ENCODE measurements around the gene UCKL1.
"Not testable (repeated sequence)": the region's sequence is repeated elsewhere in the genome, so short reads cannot be mapped to it uniquely, and the experiment has no call there.

The UCKL1 gene

DNA sequence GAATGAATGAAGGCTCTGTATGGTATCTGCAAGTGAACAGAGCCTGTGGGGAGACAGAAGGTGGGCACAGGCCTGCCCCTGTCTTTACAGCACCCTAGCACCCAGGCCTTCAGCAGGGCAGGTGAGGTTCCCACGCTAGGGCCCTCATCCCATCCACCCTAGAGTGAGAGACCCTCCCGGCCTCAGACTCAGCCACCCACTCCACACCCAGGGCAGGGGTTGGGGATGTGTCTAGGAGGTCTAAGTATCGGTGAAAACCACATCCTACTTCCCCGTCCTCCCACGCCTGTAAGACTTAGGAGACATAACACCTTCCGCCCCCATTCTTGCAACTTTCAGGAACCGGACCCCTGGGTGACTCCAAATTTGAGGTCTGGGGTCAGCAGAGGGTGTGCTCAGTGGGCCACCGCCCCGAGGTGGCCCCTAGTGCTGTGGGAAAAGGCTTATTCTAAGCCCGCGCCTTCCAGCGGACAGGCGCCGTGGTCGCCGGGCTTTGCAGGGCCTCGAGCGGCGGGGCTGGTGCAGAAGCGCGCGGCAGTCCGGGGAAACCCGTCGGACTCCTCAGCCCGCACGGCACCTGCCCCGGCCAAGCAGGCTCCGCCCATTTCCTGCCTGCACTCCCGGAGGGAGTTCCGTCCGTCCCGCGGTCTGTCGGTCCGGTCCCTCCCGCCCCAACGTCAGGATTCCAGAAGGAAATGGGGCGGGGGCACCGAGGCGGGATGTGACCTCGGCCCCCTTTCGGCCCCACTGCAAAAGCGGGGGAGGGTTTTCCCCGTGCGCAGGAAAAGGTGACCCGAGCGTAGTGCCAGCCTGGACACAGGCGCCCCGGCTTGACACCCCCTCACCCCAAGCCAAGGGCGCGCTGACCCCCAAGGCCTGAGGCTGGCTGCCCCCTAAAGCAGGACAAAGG lies 22.4 kb upstream of the UCKL1 start:
- Histone ChIP-seq H3K9ac (ENCODE audit: low read length) (no peak overlapping the region), H3K9me3 (ENCODE audit: control insufficient read depth, low read depth, low read length) (no peaks in the 10 kb centered on the region), H3K27ac (ENCODE audit: low read length) (no peak overlapping the region), H3K36me3 (ENCODE audit: control insufficient read depth, low read depth, low read length) (peaks cover 3% of the 10 kb centered on the region), H3K4me1 (ENCODE audit: control insufficient read depth, low read depth, low read length) (peaks cover 3% of the 10 kb centered on the region), H3K4me3 (ENCODE audit: low read length) (peak overlapping the region; percentile 72), H3K27me3 (ENCODE audit: control insufficient read depth, insufficient read depth, low read length) (peaks cover 14% of the 10 kb centered on the region)

DNA sequence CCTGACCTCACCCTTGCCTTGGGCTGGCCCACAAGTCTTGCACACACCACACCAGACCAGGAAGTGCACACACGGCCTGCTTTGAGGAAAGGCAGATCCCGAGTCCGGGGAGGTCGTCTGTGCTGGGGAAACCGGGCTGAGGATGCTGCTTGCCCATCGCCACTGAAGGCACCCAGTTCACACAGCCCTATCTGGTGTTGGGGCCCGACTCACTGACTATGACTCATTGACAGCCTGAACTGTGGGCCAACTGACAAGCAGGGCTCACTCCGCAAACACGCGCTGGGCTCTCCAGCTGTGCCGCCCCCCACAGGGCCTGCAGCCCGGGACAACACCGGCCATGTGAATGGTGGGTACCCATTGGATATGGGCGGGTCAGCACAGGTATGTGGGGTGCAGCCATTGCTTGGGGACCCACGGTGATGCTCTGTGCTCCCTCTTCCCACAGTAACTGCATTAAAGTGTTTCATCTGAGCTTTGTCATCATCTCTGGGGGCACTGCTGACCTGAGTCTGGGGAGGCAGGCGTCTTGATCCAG lies 21.6 kb upstream of the UCKL1 start:
- no peak overlapping the region for H3K4me3 ChIP-seq (ENCODE audit: low read length)
- H3K36me3 ChIP-seq (ENCODE audit: control insufficient read depth, low read depth, low read length): no peaks in the 10 kb centered on the region
- H3K9ac ChIP-seq (ENCODE audit: low read length): no peak overlapping the region
- H3K4me1 ChIP-seq (ENCODE audit: control insufficient read depth, low read depth, low read length): peaks cover 3% of the 10 kb centered on the region
- H3K27ac ChIP-seq (ENCODE audit: low read length): no peak overlapping the region
- H3K9me3 ChIP-seq (ENCODE audit: control insufficient read depth, low read depth, low read length): no peaks in the 10 kb centered on the region
- H3K27me3 ChIP-seq (ENCODE audit: control insufficient read depth, insufficient read depth, low read length): peaks cover 18% of the 10 kb centered on the region

DNA sequence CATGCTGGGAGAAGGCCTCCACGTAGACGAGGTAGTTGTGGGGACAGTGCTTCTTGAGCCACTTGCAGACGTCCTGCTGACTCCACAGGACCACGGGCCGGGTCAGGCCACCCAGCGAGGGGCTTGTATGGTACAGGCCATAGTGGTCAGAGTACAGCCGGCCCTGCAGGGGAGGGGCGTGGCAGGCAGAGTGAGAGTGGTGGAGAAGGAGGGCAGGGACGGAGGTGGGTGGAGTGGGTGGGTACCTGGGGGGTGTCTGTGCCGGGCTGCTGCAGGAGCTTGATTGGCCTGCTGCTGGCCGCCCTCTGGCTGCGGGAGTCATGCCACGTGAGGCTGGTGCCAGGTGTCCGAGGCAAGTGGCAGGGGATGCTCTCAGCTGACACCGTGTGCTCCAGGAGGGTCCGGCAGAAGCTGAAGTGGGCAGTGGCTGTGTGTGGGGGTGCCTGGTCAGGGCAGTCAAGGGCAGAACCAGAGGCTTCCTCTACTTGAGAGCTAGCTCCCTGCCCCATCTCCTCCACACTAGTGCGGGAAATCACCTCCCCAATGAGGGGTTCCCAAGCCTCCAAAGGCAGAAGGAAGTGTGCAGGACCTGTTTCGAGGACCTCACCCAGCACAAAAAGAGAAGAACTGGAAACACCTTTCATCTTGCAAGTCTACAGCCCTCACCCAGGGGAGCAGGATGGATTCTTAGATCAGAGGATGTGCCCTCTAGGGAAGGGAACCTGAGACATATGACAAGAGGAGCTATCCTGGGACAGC lies 20.9 kb upstream of the UCKL1 start:
- peaks cover 3% of the 10 kb centered on the region for H3K4me1 ChIP-seq (ENCODE audit: control insufficient read depth, low read depth, low read length)
- no peaks in the 10 kb centered on the region for H3K9me3 ChIP-seq (ENCODE audit: control insufficient read depth, low read depth, low read length)
- H3K9ac ChIP-seq (ENCODE audit: low read length): no peak overlapping the region
- no peaks in the 10 kb centered on the region for H3K36me3 ChIP-seq (ENCODE audit: control insufficient read depth, low read depth, low read length)
- H3K27ac ChIP-seq (ENCODE audit: low read length): no peak overlapping the region
- peaks cover 19% of the 10 kb centered on the region for H3K27me3 ChIP-seq (ENCODE audit: control insufficient read depth, insufficient read depth, low read length)
- no peak overlapping the region for H3K4me3 ChIP-seq (ENCODE audit: low read length)

DNA sequence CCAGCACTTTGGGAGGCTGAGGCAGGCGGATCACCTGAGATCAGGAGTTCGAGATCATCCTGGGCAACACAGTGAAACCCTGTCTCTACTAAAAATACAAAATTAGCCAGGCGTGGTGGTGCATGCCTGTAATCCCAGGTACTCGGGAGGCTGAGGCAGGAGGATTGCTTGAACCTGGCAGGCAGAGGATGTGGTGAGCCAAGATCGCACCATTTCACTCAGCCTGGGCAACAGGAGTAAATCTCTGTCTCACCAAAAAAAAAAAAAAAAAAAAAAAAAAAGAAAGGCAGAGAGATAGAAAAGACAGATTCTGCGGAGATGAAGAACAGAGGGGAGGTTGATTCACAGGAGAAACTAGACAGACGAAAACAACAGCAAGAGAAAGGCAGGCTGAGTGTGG lies 20.3 kb upstream of the UCKL1 start:
- H3K9ac ChIP-seq (ENCODE audit: low read length); H3K9me3 ChIP-seq (ENCODE audit: control insufficient read depth, low read depth, low read length); H3K27ac ChIP-seq (ENCODE audit: low read length); H3K36me3 ChIP-seq (ENCODE audit: control insufficient read depth, low read depth, low read length); H3K4me1 ChIP-seq (ENCODE audit: control insufficient read depth, low read depth, low read length); H3K4me3 ChIP-seq (ENCODE audit: low read length): not testable (repeated sequence)
- H3K27me3 ChIP-seq (ENCODE audit: control insufficient read depth, insufficient read depth, low read length): peaks cover 19% of the 10 kb centered on the region

DNA sequence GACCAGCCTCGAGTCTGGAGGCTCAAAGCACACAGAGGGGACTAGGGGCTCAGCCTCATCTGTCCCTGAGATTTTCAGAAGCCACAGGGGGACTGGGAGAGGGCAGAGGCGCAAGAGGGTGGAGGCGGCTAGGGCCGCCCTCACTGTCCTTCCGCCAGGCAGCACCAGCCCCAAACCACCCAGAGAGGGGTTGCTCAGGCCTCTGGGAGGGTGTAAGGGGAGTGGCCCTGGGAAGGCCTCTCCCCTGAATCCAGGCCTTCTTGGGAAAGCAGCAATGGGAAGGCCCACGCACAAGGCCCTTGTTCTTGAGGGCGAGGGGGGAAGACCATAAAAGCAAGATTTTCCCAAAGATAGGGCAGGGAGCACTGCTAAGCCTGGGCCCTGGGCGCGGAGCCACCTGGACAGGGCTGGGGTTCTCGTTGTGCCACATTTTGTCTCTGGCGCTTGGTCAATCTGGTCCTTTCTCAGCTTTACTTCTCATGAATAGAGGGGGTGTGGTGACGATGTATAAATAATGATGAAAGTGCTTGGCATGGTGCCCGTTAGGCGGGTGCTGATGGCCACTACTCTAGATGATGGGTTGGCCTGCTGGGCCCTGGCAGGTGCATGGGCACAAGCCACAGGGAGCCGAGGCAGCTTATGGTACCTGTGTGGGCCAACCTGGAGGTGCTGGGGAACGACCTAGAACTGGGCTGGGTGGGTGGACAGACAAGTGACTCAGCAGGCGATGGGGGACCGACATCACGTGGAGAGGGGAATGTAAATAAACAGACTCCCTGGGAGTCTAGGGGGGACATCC lies 18.4 kb upstream of the UCKL1 start:
- peaks cover 3% of the 10 kb centered on the region for H3K4me1 ChIP-seq (ENCODE audit: control insufficient read depth, low read depth, low read length)
- H3K27ac ChIP-seq (ENCODE audit: low read length): no peak overlapping the region
- H3K27me3 ChIP-seq (ENCODE audit: control insufficient read depth, insufficient read depth, low read length): peaks cover 27% of the 10 kb centered on the region
- H3K36me3 ChIP-seq (ENCODE audit: control insufficient read depth, low read depth, low read length): no peaks in the 10 kb centered on the region
- H3K9ac ChIP-seq (ENCODE audit: low read length): no peak overlapping the region
- no peaks in the 10 kb centered on the region for H3K9me3 ChIP-seq (ENCODE audit: control insufficient read depth, low read depth, low read length)
- no peak overlapping the region for H3K4me3 ChIP-seq (ENCODE audit: low read length)

DNA sequence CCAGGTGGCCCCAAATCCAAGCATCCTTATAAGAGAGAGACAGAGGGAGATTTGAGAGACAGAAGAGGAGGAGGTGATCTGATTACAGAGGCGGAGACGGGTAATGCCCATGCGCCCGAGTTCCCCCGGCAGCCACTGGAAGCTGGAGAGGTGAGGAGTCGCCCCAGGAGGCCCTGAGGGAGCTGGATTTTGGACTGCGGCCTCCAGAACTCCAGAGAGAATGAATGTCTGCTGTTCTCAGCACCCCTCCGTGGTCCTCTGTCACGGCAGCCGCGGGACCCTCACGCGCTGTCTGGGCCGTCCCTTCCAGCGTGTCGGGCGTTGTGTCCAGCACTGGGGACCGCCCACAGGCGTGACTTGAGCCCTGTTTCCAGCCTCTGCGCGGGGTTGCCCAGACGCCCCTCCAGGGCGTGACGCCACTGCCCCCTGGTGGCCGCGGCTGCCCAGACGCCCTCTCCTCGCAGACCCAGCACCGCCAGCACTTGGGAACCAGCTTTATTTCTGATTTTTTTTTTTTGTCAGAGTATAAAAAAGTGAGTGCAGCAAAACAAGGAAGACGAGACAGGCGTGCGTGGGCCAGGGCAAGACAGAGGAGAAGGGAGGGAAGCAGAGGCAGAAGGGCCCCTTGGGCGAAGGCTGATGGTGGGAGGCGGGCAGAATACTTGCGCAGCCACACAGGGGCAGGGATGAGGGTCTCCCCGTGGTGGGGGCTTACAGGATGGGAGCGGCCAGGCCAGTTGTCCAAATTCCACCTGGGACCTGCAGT lies 17.6 kb upstream of the UCKL1 start:
- Histone ChIP-seq H3K9ac (ENCODE audit: low read length) (no peak overlapping the region), H3K36me3 (ENCODE audit: control insufficient read depth, low read depth, low read length) (no peaks in the 10 kb centered on the region), H3K9me3 (ENCODE audit: control insufficient read depth, low read depth, low read length) (no peaks in the 10 kb centered on the region), H3K4me1 (ENCODE audit: control insufficient read depth, low read depth, low read length) (peaks cover 5% of the 10 kb centered on the region), H3K27me3 (ENCODE audit: control insufficient read depth, insufficient read depth, low read length) (peaks cover 27% of the 10 kb centered on the region), H3K27ac (ENCODE audit: low read length) (no peak overlapping the region), H3K4me3 (ENCODE audit: low read length) (peak overlapping the region; percentile 58)

DNA sequence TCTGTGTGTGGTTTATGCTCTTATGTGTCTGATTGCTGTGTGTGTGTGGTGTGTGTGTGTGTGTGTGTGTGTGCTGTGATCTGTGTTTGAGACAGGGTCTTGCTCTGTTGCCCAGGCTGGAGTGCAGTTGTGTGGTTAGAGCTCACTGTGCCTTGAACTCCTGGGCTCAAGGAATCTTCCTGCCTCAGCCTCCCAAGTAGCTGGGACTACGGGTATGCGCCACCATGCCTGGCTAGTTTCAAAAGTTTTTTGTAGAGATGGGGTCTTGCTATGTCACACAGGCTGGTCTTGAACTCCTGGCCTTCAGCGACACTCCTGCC lies 16.9 kb upstream of the UCKL1 start:
- Histone ChIP-seq H3K9ac (ENCODE audit: low read length) (no peak overlapping the region), H3K4me1 (ENCODE audit: control insufficient read depth, low read depth, low read length) (peaks cover 5% of the 10 kb centered on the region), H3K27ac (ENCODE audit: low read length) (no peak overlapping the region), H3K36me3 (ENCODE audit: control insufficient read depth, low read depth, low read length) (no peaks in the 10 kb centered on the region), H3K4me3 (ENCODE audit: low read length) (no peak overlapping the region), H3K27me3 (ENCODE audit: control insufficient read depth, insufficient read depth, low read length) (peaks cover 21% of the 10 kb centered on the region), H3K9me3 (ENCODE audit: control insufficient read depth, low read depth, low read length) (no peaks in the 10 kb centered on the region)

DNA sequence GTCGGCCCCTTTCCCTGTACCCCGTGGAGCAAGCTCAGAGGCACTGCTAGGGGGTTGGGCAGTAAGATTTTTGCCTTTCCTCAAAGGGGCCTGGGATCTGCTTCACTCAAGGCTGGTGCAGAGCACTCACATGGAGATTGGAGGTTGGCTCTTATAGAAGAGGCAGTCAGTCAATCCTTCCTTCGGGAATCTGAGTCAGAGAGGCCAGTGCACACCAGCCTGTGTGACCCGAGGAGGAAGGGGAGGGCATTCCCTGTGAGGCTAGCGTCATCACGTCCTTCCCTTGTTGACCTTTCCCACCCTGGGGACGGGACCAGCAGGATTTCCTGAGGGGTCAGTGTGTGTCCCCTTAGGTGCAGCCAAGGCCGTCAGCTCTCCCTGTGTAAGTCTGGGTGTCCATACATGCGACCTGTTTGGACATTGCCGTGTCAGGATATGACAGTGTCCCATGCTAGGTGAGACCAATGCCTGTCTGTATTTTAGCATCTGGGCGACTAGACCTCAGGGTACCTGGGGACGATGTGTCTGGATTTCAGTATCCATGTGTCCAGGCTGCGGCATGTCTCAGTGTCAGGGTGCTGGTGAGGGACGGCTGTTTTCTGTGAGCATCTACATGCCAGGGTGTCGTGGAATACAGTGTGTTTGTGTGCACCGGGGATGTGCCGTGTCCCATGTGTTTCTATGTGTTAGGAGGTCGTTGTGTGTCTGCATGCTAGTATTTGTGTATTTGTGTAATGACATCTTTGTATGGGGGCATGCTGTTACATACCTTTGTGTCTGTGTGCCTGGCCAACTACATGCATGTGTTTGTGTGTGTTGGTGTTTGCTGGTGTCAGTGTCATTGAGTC lies 16.3 kb upstream of the UCKL1 start:
- Histone ChIP-seq H3K4me3 (ENCODE audit: low read length) (no peak overlapping the region), H3K9ac (ENCODE audit: low read length) (no peak overlapping the region), H3K27me3 (ENCODE audit: control insufficient read depth, insufficient read depth, low read length) (peaks cover 16% of the 10 kb centered on the region), H3K36me3 (ENCODE audit: control insufficient read depth, low read depth, low read length) (no peaks in the 10 kb centered on the region), H3K27ac (ENCODE audit: low read length) (no peak overlapping the region), H3K9me3 (ENCODE audit: control insufficient read depth, low read depth, low read length) (no peaks in the 10 kb centered on the region), H3K4me1 (ENCODE audit: control insufficient read depth, low read depth, low read length) (peaks cover 5% of the 10 kb centered on the region)

DNA sequence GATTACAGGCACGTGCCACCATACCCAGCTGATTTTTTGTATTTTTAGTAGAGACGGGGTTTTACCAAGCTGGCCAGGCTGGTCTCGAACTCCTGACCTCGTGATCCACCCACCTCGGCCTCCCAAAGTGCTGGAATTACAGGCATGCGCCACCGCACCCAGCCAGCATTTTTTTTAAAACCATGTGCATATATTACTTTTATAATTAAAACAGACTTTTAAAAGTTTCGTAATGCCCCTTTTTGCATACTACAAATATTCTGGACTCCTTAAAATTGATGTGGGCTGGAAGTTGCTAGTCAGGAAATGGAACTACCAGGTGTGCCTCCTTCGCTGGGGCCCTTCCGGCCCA lies 15.7 kb upstream of the UCKL1 start:
- not testable (repeated sequence) for H3K4me3 ChIP-seq (ENCODE audit: low read length); H3K36me3 ChIP-seq (ENCODE audit: control insufficient read depth, low read depth, low read length); H3K27ac ChIP-seq (ENCODE audit: low read length); H3K9me3 ChIP-seq (ENCODE audit: control insufficient read depth, low read depth, low read length); H3K4me1 ChIP-seq (ENCODE audit: control insufficient read depth, low read depth, low read length); H3K9ac ChIP-seq (ENCODE audit: low read length)
- peaks cover 16% of the 10 kb centered on the region for H3K27me3 ChIP-seq (ENCODE audit: control insufficient read depth, insufficient read depth, low read length)

DNA sequence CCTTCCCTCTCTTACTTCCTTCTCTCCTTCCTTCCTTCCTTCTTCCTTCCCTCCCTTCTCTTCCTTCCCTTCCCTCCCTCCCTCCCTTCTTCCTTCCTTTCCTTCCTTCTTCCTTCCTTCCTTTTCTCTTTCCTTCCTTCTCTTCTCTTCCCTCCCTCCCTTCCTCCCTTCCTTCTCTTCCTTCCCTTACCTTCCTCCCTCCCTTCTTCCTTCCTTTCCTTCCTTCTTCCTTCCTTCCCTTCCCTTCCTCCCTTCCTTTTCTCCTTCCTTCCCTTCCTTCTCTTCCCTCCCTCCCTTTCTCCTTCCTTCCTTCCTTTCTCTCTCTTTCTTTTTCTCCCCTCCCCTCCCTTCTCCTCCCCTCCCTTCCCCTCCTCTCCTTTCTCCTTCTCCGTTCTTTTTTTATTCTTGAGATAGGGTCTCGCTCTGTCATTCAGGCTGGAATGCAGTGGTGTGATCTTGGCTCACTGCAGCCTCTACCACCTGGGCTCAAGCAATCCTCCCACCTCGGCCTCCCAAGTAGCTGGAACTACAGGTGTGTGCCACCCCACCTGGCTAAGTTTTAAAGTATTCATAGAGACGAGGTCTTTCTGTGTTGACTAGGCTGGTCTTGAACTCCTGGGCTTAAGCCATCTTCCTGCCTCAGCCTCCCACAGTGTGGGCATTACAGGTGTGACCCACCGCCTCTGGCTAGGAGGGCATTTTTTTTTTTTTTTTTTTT lies 14.7 kb upstream of the UCKL1 start:
- Histone ChIP-seq H3K9ac (ENCODE audit: low read length) (no peak overlapping the region), H3K4me1 (ENCODE audit: control insufficient read depth, low read depth, low read length) (peaks cover 5% of the 10 kb centered on the region), H3K4me3 (ENCODE audit: low read length) (no peak overlapping the region), H3K27me3 (ENCODE audit: control insufficient read depth, insufficient read depth, low read length) (peaks cover 16% of the 10 kb centered on the region), H3K9me3 (ENCODE audit: control insufficient read depth, low read depth, low read length) (no peaks in the 10 kb centered on the region), H3K36me3 (ENCODE audit: control insufficient read depth, low read depth, low read length) (peaks cover 4% of the 10 kb centered on the region), H3K27ac (ENCODE audit: low read length) (no peak overlapping the region)

Measured in iPS-18a (cell line).